Activated T-cell treated with anti-CD3 and anti-CD28 coated beads, Interleukin-2, amount 50 U/mL, for 72 hours (primary cell): ENCODE measurements around the gene ZMYND15. TPM values are rescaled to one million over a fixed set of nuclear protein-coding genes. Genes with fewer than 3 reads are reported as not detected.

Experiments
- ATAC-seq, 2 donors: fragments of 150-1000 bp; cut with Tn5 transposase; replicated peaks in 1 of 2; 2 replicates each; pipeline ENCODE4 v1.10.0; 2021; ENCODE audit warnings: moderate library complexity in 2 of 2, mild to moderate bottlenecking in 1 of 2
- DNase-seq, 2 donors: peaks; one replicate each; pipeline ENCODE4 v3.0.0; 2021 to 2022; ENCODE audit warnings: mixed read lengths in 1 of 2
- H3K27ac Mint-ChIP-seq: one replicate; pipeline ENCODE4 v1.8.0; 2022; ENCODE audit warnings: mild to moderate bottlenecking, moderate library complexity, mixed read lengths
- H3K27me3 Mint-ChIP-seq: one replicate; pipeline ENCODE4 v1.8.0; 2022; ENCODE audit warnings: low read depth, mixed read lengths
- H3K36me3 Mint-ChIP-seq, 2 donors: one replicate each; pipeline ENCODE4 v1.8.0; 2022; ENCODE audit warnings: mixed read lengths in 2 of 2, mild to moderate bottlenecking in 1 of 2; ENCODE audit not compliant: insufficient read depth in 2 of 2
- H3K4me1 Mint-ChIP-seq: one replicate; pipeline ENCODE4 v1.8.0; 2022; ENCODE audit warnings: low read depth, mixed read lengths
- H3K4me3 Mint-ChIP-seq, 2 donors: one replicate each; pipeline ENCODE4 v1.8.0; 2022; ENCODE audit warnings: mild to moderate bottlenecking in 2 of 2, mixed read lengths in 2 of 2, moderate library complexity in 2 of 2
- H3K9me3 Mint-ChIP-seq, 2 donors: one replicate each; pipeline ENCODE4 v1.8.0; 2022; ENCODE audit warnings: mixed read lengths in 2 of 2
- total RNA-seq, 2 donors: library from RNA; stranded (reverse); gene quantifications; one replicate each; pipeline ENCODE4 v1.2.3, GENCODE V29; 2022

Gene ZMYND15
- total RNA-seq, 2 donors from 2014 or later = 0.17 TPM; not detected in 1

DNA sequence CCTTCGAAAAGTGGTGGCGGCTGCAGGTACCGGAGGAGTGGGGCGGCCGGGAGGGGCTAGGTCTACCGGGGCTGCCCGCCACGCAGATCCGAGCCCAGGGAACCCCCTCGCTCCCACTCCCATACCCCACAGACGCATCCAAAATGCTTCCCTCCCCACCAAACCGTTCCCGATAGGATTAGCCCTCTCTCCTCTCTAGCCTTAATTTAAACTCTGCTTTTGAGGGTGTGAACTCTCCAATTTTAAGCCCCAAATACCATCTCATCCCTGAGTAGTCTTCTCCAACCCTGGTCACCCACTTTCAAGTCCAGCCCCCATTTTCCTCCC is 355 bp downstream of the ZMYND15 start:
- no peak overlapping the region for H3K27ac Mint-ChIP-seq
- peak overlapping the region; percentile 72 to 76 for H3K4me3 Mint-ChIP-seq
- peaks cover 25% of the 10 kb centered on the region for H3K4me1 Mint-ChIP-seq
- ATAC-seq (no peak), DNase-seq (no peak)
- peaks cover 33% of the 10 kb centered on the region for H3K27me3 Mint-ChIP-seq
- H3K36me3 Mint-ChIP-seq = peaks cover 0 to 1% of the 10 kb centered on the region in 2 donors
- H3K9me3 Mint-ChIP-seq = no peaks in the 10 kb centered on the region

DNA sequence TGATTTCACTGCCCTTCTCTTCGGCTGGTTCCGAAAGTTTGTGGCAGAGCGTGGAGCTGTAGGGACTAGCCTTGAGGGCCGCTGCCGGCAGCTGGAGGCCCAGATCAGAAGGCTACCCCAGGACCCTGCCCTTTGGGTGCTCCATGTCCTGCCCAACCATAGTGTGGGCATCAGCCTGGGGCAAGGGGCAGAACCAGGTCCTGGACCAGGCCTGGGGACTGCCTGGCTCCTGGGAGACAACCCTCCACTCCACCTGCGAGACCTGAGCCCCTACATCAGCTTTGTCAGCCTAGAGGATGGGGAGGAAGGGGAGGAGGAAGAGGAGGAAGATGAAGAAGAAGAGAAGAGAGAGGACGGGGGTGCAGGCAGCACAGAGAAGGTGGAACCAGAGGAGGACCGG is 951 bp downstream of the ZMYND15 start:
- Mint-ChIP-seq H3K27ac (no peak overlapping the region), H3K36me3 (peaks cover 0 to 1% of the 10 kb centered on the region in 2 donors), H3K4me3 (peak overlapping the region; percentile 72 to 76), H3K4me1 (peaks cover 25% of the 10 kb centered on the region), H3K9me3 (no peaks in the 10 kb centered on the region), H3K27me3 (peaks cover 33% of the 10 kb centered on the region)
- DNase-seq (no peak), ATAC-seq (no peak)

DNA sequence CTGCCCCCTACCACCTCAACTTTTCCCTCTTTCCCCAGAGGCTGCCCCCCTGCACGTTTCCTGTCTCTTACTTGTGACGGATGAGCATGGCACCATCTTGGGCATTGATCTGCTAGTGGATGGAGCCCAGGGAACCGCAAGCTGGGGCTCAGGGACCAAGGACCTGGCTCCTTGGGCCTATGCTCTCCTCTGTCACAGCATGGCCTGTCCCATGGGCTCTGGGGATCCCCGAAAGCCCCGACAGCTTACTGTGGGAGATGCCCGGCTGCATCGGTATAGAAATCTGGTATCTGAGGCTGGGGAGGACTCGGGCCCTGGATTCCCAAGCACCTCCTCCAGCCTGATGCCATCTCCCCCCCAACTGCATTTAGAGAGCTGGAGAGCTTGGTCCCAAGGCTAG is 1.9 kb downstream of the ZMYND15 start:
- Mint-ChIP-seq H3K27ac (peak overlapping the region; percentile 6), H3K36me3 (peaks cover 0 to 1% of the 10 kb centered on the region in 2 donors), H3K4me3 (peak overlapping the region in 1 of 2 donors; percentile 31), H3K4me1 (peaks cover 18% of the 10 kb centered on the region), H3K27me3 (peaks cover 33% of the 10 kb centered on the region), H3K9me3 (no peaks in the 10 kb centered on the region)
- no peak for DNase-seq
- no peak for ATAC-seq

DNA sequence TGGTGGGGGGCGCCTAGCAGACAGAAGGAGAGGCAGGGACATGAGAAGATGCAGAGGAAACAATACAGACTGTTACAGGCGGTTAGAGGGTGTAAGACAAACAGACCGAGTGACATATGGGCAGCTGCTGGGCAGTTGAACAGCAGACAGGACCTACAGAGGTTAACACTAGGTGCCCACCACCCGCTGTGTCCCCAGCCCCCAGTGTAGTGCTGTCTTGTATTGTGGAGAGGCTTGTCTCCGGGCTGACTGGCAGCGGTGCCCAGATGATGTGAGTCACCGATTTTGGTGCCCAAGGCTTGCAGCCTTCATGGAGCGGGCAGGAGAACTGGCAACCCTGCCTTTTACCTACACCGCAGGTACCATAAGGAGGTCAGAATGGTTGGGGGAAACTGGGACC is 2.5 kb downstream of the ZMYND15 start:
- H3K9me3 Mint-ChIP-seq = no peaks in the 10 kb centered on the region

DNA sequence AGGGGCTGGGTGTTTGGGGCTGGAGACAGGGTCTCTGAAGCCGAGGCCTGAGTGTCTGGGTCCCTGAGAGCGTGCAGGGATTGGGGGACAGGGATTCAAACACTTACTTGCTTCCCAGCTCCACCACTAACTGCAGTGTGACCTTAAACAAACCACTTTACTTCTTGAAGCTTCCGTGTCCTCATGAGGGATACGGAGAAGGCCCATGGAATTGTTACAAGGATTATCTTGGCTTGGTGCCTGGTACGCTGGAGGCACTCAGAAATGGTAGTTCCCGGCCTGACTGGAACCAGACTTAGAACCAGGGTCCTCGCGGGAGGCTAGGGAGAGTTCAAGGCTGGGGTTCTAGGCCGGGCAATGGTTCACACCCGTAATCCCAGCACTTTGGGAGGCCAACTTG is 3.0 kb downstream of the ZMYND15 start:
- Mint-ChIP-seq H3K27ac (no peak overlapping the region), H3K4me1 (peaks cover 24% of the 10 kb centered on the region), H3K27me3 (peaks cover 33% of the 10 kb centered on the region), H3K9me3 (no peaks in the 10 kb centered on the region), H3K4me3 (no peak overlapping the region), H3K36me3 (peaks cover 0 to 1% of the 10 kb centered on the region in 2 donors)
- ATAC-seq (no peak), DNase-seq (no peak)

More for the DNA sequence above, 2.5 kb downstream of the ZMYND15 start:
- Mint-ChIP-seq H3K27ac (no peak overlapping the region), H3K4me1 (peaks cover 22% of the 10 kb centered on the region), H3K36me3 (peaks cover 0 to 1% of the 10 kb centered on the region in 2 donors), H3K4me3 (no peak overlapping the region), H3K27me3 (peaks cover 33% of the 10 kb centered on the region)
- no peak for ATAC-seq
- DNase-seq = no peak

DNA sequence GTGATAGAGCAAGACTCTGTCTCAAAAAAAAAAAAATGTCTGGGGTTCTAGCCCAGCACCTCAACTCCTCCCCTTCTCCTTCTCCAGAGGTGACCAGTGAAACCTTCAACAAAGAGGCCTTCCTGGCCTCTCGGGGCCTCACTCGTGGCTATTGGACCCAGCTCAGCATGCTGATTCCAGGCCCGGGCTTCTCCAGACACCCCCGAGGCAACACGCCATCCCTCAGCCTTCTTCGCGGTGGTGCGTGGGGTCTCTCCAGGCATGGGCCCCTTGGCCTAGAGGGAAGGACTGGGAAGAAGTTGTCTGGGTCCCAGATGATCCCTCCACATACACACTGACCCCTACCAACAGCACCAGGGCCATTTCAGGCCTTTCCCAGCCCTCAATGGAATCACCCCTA is 3.6 kb downstream of the ZMYND15 start:
- H3K9me3 Mint-ChIP-seq = no peaks in the 10 kb centered on the region
- peaks cover 0 to 1% of the 10 kb centered on the region in 2 donors for H3K36me3 Mint-ChIP-seq
- no peak for DNase-seq
- no peak overlapping the region for H3K4me3 Mint-ChIP-seq
- no peak overlapping the region for H3K27ac Mint-ChIP-seq
- peaks cover 29% of the 10 kb centered on the region for H3K27me3 Mint-ChIP-seq
- ATAC-seq = no peak
- H3K4me1 Mint-ChIP-seq = peaks cover 29% of the 10 kb centered on the region

DNA sequence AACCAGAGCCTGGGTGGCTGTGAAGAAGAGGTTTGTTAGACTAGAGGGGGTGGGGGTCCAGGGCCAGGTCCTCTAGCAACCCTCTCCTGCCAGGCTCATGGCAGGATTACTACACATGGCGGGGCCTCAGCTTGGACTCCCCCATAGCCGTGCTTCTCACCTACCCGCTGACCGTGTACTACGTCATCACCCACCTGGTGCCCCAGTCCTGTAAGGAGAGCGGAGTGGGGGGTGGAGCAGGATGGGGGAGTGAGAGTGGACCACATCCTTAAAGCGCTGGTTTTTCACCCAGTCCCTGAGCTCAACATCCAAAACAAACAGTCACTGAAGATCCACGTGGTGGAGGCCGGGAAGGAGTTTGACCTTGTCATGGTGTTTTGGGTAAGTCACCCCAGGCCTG is 4.3 kb downstream of the ZMYND15 start:
- no peak overlapping the region for H3K27ac Mint-ChIP-seq

DNA sequence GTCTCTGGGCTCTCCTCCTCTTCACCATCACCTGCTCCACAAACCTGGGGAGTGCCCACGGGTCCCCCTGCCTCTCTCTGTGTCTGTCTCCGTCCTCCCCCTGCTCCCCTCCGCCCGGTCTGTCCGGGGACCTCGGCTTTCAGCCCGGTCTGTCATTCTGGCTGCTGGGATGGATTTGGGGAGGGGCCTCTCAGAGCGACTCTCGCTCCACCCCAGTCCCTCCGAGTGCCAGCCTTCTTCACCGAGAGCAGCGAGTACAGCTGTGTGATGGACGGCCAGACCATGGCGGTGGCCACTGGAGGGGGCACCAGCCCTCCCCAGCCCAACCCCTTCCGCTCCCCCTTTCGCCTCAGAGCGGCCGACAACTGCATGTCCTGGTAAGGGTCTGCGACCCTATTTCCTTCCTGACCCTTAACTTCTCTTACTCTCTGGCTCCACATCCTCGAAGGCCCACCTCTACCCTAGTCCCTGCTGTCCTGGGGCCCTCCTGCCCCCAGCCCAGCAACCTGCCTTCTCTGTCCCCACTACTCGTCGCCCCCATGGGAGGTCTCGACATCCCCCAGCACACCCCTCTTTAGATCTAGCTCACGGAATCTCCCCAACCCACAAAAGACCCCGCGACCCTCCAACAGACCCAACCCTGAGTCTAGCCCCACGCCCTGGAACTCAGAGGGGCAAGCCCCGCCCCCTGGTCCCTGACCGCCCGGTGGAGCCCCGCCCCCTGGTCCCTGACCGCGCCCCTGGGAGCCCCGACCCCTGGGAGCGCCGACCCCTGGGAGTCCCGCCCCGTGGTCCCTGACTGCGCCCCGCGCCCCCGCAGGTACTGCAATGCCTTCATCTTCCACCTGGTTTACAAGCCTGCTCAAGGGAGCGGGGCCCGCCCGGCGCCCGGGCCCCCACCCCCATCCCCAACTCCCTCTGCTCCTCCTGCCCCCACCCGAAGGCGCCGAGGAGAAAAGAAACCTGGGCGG is 5.7 kb downstream of the ZMYND15 start:
- Mint-ChIP-seq H3K36me3 (peaks cover 0 to under 1% of the 10 kb centered on the region in 2 donors), H3K27ac (no peak overlapping the region), H3K9me3 (no peaks in the 10 kb centered on the region), H3K27me3 (peaks cover 23% of the 10 kb centered on the region), H3K4me1 (peaks cover 22% of the 10 kb centered on the region), H3K4me3 (peak overlapping the region in 1 of 2 donors; percentile 22)
- DNase-seq (no peak), ATAC-seq (no peak)

More for the DNA sequence above, 4.3 kb downstream of the ZMYND15 start:
- H3K36me3 Mint-ChIP-seq = peaks cover 0 to 1% of the 10 kb centered on the region in 2 donors
- peaks cover 22% of the 10 kb centered on the region for H3K27me3 Mint-ChIP-seq
- no peak for ATAC-seq
- no peak overlapping the region for H3K4me3 Mint-ChIP-seq
- peaks cover 26% of the 10 kb centered on the region for H3K4me1 Mint-ChIP-seq
- no peak for DNase-seq
- no peaks in the 10 kb centered on the region for H3K9me3 Mint-ChIP-seq

DNA sequence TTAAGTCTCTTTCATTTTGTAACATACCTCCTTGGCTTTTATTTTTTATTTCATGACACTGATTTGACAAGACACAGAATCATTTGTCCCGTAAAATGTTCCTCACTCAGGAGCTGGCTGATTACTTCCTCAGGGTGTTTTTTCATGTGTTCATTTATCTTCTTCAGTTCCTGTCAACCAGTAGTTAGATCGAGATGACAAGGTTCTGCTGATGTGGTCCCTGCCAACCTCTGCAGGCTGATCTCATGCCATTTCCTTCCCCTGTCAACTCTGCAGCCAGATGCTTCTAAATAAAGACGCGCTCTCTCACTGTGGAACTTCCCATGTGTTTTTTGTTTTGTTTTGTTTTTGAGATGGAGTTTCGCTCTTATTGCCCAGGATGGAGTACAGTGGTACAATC is 8.2 kb downstream of the ZMYND15 start:
- ATAC-seq = peak; percentile 81 to 93
- peak; percentile 30 to 40 for DNase-seq
- Mint-ChIP-seq H3K4me3 (peak overlapping the region; percentile 76 to 78), H3K27me3 (peaks cover 8% of the 10 kb centered on the region), H3K9me3 (no peaks in the 10 kb centered on the region), H3K4me1 (peaks cover 18% of the 10 kb centered on the region), H3K36me3 (no peaks in the 10 kb centered on the region), H3K27ac (peak overlapping the region; percentile 51)

DNA sequence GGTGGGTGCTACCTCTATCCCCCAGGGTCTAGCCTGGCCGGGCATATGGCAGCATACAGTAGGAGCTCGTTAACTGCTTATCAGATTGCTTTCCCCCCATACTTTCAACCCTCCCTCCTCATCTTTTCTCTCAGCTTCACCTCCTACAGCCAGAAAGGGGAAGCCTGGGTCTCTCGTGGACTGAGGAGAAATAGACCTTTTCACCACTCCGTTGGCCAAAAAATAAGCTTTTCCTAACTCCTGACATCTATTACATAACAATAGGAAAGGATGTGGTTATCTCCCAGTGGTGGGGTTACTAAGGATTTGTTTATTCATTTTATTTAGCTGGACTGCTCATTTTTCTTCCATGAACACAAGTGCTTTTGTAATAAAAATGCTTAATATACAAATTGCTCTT is 9.1 kb downstream of the ZMYND15 start:
- peak overlapping the region in 1 of 2 donors; percentile 78 for H3K4me3 Mint-ChIP-seq
- no peak overlapping the region for H3K27ac Mint-ChIP-seq

DNA sequence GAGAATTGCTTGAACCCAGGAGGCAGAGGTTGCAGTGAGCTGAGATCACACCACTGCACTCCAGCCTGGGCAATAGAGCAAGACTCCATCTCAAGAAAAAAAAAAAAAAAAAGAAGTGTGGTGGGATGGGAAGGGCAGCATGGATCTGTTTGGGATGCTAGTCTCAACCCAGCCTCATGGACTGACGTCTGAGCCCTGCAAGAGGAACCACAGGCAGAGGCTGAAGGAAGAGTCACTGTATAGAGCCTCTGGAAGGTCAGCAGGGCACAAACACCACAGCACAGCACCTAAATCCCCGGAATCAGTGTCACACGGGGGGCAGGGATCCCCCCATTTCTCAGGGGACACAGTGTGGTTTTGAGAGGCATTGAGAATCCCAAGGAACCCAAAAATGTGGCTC is 11.0 kb downstream of the ZMYND15 start:
- Mint-ChIP-seq H3K27me3 (peaks cover 25% of the 10 kb centered on the region), H3K27ac (no peak overlapping the region), H3K4me3 (no peak overlapping the region), H3K4me1 (peaks cover 18% of the 10 kb centered on the region), H3K36me3 (no peaks in the 10 kb centered on the region), H3K9me3 (no peaks in the 10 kb centered on the region)
- ATAC-seq (no peak), DNase-seq (no peak)

More for the DNA sequence above, 9.1 kb downstream of the ZMYND15 start:
- ATAC-seq (no peak), DNase-seq (no peak)
- Mint-ChIP-seq H3K4me1 (peaks cover 18% of the 10 kb centered on the region), H3K9me3 (no peaks in the 10 kb centered on the region), H3K27me3 (peaks cover 11% of the 10 kb centered on the region), H3K36me3 (no peaks in the 10 kb centered on the region)

DNA sequence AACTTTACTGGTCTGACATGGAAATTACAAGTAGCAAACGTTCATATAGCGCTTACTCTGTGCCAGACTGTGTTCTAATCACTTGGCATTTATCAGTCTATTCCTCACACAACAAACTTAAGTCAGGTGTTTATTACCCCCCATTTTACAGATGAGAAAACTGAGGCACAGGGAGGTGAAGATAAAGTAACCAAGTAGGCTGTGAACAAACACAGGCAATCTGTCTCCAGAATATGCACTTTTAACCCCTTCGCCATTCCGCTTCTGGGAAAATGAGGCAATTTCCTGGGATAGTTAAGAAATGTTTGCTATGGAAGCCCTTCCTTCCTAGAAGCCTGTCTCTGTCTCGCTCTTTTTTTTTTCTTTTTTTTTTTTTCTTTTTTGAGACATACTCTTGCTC is 12.3 kb downstream of the ZMYND15 start:
- Mint-ChIP-seq H3K4me1 (peaks cover 12% of the 10 kb centered on the region), H3K9me3 (no peaks in the 10 kb centered on the region), H3K27ac (no peak overlapping the region), H3K27me3 (peaks cover 25% of the 10 kb centered on the region), H3K4me3 (no peak overlapping the region), H3K36me3 (no peaks in the 10 kb centered on the region)
- DNase-seq (no peak), ATAC-seq (no peak)

DNA sequence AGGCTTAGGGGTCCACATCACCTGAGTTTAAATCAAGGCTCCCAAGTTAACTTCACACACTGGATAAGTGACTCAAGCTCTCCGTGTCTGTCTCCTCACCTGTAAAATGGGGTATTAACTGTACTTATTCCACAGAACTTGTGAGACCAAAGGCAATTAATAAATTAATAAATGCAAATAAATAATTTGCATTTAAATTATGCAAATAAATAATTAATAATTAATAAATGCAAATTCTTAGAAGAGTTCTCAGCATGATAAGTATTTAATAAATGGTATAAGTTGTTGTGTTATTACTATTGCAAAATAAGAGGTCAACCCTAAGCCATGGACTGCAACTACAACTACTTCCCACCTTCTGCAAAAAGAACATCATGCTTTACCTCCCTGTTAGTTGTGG is 13.8 kb downstream of the ZMYND15 start:
- ATAC-seq = no peak
- Mint-ChIP-seq H3K4me3 (no peak overlapping the region), H3K4me1 (peaks cover 2% of the 10 kb centered on the region), H3K27me3 (peaks cover 25% of the 10 kb centered on the region), H3K36me3 (no peaks in the 10 kb centered on the region), H3K9me3 (no peaks in the 10 kb centered on the region), H3K27ac (no peak overlapping the region)
- no peak for DNase-seq
